ENCODE data around the gene C1orf232.

Gene C1orf232

GRCh38 chr1:26168410-26169197 lies at the start of gene C1orf232:
Gene C1orf232, minus strand, starts transcription at chr1:26168963. Its CDS starts 464 bp downstream, at chr1:26168499.
- no peak for DNase-seq (ENCODE audit: low read depth in 3 of 3, low spot score in 1 of 3)

DNA sequence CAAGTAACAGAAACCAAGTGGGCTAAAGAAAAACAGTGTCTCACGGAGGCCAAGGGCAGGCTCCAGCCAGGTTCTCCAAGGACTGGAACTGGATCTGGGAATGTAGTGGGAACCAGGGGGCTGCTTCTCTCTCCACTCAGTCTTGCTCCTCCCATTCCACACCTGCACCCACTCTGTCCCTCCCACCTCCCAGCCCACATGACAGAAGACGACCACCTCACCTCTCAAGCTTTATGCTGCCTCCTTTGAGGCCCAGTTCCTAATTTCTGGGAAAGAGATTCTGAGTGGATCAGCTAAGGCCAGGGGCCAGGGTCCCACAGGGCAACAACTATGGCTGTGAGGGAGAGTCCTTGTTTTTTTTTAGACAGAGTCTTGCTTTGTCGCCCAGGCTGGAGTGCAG lies 46.5 kb upstream of the C1orf232 start:
- DNase-seq (ENCODE audit: low read depth in 3 of 3, low spot score in 1 of 3): no peak

- DNase-seq (ENCODE audit: low read depth in 3 of 3, low spot score in 1 of 3): no peak
These were observed 44.7 kb upstream of the C1orf232 start for GRCh38 chr1:26213335-26213905.

DNA sequence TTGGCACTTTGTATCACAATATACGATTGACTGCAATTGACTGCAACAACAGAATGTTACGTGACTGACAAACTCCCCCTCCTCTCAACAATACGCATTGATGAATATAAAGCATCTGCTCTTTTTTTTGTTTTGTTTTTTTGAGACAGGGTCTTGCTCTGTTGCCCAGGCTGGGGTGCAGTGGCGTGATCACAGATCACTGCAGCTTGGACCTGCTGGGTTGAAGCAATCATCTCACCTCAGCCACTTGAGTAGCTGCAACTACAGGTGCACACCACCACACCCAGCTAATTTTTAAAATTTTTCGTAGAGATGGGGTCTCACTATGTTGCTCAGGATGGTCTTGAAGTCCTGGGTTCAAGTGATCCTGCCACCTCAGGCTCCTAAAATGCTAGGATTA lies 44.0 kb upstream of the C1orf232 start:
- no peak for DNase-seq (ENCODE audit: low read depth in 3 of 3, low spot score in 1 of 3)

- no peak for DNase-seq (ENCODE audit: low read depth in 3 of 3, low spot score in 1 of 3)
These were observed 41.5 kb upstream of the C1orf232 start for GRCh38 chr1:26210147-26210870.

DNA sequence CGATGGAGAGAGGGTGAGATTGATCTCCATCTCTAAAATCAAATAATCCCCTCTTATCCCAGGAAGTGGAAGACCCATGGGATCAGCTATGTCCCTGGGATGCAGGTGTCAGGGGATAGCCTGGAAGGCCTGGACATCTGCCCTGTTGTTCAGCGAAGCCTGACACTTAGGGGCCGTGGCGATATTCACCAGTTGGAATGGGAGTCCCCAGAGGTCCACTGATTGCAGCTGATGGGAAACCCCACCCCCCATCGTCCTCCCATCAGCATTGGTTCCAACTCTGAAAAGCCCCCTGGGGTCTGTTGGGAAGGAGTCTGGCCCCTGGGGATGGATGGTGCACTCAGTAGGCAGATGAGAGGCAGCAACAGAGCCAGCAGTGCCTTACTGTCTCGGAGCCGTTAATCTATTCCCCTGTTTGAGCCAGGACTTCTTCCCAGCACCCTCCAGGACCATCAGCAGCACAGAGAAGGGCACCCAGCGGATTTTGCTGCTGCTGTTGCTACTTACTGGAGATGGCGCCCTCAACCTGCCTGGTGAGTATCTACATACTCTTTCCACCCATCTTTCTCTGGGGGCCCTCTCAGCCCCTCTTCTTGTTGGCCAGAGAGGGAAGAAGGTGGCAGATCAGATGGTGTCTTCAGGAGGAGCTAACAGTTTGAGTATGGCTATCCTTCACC lies 35.0 kb upstream of the C1orf232 start:
- DNase-seq (ENCODE audit: low read depth in 3 of 3, low spot score in 1 of 3): no peak

- DNase-seq (ENCODE audit: low read depth in 3 of 3, low spot score in 1 of 3): no peak
These were observed 31.6 kb upstream of the C1orf232 start for GRCh38 chr1:26200413-26200812.

- no peak for DNase-seq (ENCODE audit: low read depth in 3 of 3, low spot score in 1 of 3)
These were observed 29.1 kb upstream of the C1orf232 start for GRCh38 chr1:26197813-26198212.

GRCh38 chr1:26197301-26197700 lies 28.5 kb upstream of the C1orf232 start:
- no peak for DNase-seq (ENCODE audit: low read depth in 3 of 3, low spot score in 1 of 3)

DNA sequence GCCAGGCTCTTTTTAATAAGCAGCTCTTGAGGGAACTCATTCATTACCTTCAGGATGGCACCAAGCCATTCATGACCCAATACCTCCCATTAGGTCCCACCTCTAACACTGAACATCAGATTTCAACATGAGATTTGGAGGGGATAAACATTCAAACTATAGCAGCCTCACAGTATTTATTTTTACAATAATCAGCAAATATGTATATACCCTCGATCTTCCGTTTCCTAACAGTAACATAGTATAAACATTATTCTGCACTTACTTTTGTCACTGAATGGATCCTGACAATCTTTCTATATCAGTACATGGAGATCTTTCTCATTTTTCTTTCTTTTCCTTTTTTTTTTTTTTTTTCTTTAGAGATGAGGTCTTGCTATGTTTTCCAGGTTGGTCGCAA lies 27.0 kb upstream of the C1orf232 start:
- DNase-seq (ENCODE audit: low read depth in 3 of 3, low spot score in 1 of 3): no peak

GRCh38 chr1:26191739-26192138 lies 23.0 kb upstream of the C1orf232 start:
- DNase-seq (ENCODE audit: low read depth in 3 of 3, low spot score in 1 of 3): no peak

GRCh38 chr1:26190373-26190987 lies 21.7 kb upstream of the C1orf232 start, which contains the start of gene CATSPER4:
Gene CATSPER4, plus strand, starts transcription at chr1:26190602. Its CDS starts 26 bp downstream, at chr1:26190628.
- DNase-seq (ENCODE audit: low read depth in 3 of 3, low spot score in 1 of 3): no peak

- DNase-seq (ENCODE audit: low read depth in 3 of 3, low spot score in 1 of 3): no peak
These were observed 21.1 kb upstream of the C1orf232 start for GRCh38 chr1:26189751-26190275.

GRCh38 chr1:26189331-26189730 lies 20.6 kb upstream of the C1orf232 start:
- no peak for DNase-seq (ENCODE audit: low read depth in 3 of 3, low spot score in 1 of 3)

DNA sequence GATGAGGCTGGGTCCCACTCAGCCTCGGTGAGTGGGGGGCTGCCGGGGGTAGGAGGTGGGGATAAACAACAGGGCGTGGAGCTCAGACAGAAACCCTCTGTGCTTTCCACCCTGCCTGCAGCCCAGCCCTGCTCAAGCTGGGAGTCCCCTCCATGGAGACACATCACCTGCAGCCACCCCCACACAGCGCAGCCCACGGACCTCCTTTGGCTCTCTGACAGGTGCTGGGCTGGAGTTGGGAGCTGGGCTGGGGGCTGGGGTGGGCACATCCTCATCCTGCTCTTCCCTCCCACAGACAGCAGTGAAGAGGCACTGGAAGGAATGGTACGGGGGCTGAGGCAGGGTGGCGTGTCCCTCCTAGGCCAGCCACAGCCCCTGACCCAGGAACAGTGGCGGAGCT lies 19.7 kb upstream of the C1orf232 start:
- no peak for DNase-seq (ENCODE audit: low read depth in 3 of 3, low spot score in 1 of 3)

DNA sequence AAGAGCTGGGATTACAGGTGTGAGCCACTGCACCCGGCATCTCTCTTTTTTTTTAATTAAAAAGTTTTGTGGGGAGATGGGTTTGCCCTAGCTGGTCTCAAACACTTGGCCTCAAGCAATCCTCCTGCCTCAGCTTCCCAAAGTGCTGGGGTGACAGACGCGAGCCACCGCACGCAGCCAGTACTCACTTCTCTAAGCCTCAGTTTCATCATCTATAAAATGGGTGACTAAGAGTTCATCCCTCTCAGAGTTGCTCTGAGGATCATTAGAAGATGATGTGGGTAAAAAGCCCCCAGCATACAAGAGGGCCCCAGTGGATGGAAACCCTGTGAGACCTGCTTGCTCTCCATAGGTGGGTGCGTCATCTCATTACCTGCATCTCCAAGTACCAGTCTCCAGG lies 19.1 kb upstream of the C1orf232 start:
- no peak for DNase-seq (ENCODE audit: low read depth in 3 of 3, low spot score in 1 of 3)

- DNase-seq (ENCODE audit: low read depth in 3 of 3, low spot score in 1 of 3): no peak
These were observed 16.1 kb upstream of the C1orf232 start for GRCh38 chr1:26184883-26185282.

- DNase-seq (ENCODE audit: low read depth in 3 of 3, low spot score in 1 of 3): no peak
These were observed 15.3 kb upstream of the C1orf232 start for GRCh38 chr1:26184086-26184485.

DNA sequence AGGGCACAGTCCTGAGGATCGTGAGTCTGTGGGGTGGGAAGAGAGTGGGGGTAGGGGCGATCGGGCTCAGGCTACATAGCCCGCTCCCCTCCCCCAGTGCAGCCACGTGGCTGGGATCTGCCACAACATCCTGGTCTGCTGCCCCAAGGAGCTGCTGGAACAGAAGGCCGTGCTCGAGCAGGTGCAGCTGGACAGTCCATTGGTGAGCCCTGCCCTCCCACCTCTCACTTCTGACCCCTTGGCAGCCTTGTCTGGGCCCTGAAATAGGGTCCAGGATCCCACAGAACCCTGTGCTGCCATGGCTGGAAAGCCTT lies 13.6 kb upstream of the C1orf232 start:
- DNase-seq (ENCODE audit: low read depth in 3 of 3, low spot score in 1 of 3): no peak

GRCh38 chr1:26181586-26182382 lies 13.0 kb upstream of the C1orf232 start:
- DNase-seq (ENCODE audit: low read depth in 3 of 3, low spot score in 1 of 3): no peak
